Fibroblast of the aortic adventitia (primary cell): Measurements from ENCODE around the gene ASIC5. TPM values are rescaled to one million over a fixed set of nuclear protein-coding genes. Genes with fewer than 3 reads are reported as not detected.
"Not testable (repeated sequence)": the region's sequence is repeated elsewhere in the genome, so short reads cannot be mapped to it uniquely, and the experiment has no call there.

Experiments used
- DNase-seq: peaks from one replicate; pipeline ENCODE4 v3.0.0-alpha.2; 2010; ENCODE audit warnings: low read depth
- H3K4me3 ChIP-seq: 2 replicates; pipeline ENCODE4 v1.5.1; 2011; ENCODE audit warnings: low read depth, mild to moderate bottlenecking, control low read depth, low read length, moderate library complexity
- CTCF ChIP-seq: IDR thresholded peaks from 2 replicates; pipeline ENCODE4 v1.5.1; 2011; ENCODE audit warnings: mild to moderate bottlenecking, low read length, control low read depth, inconsistent platforms; ENCODE audit not compliant: insufficient read depth
- total RNA-seq: library from RNA; depleted of rRNA; stranded (reverse); fragments of >200 nt; gene quantifications from 2 replicates; pipeline ENCODE4 v1.2.3, GENCODE V29; 2012; ENCODE audit warnings: low replicate concordance

ASIC5 gene
- total RNA-seq, 1 donor: not detected

GRCh38 chr4:155807021-155807420, 59.1 kb downstream of the ASIC5 start:
- TF ChIP-seq CTCF: no peak
- DNase-seq: peak; percentile 69
- no peak overlapping the region for H3K4me3 ChIP-seq

GRCh38 chr4:155805016-155805415, 61.1 kb downstream of the ASIC5 start:
- no peak overlapping the region for H3K4me3 ChIP-seq
- no peak for TF ChIP-seq CTCF
- peak; percentile 54 for DNase-seq

DNA sequence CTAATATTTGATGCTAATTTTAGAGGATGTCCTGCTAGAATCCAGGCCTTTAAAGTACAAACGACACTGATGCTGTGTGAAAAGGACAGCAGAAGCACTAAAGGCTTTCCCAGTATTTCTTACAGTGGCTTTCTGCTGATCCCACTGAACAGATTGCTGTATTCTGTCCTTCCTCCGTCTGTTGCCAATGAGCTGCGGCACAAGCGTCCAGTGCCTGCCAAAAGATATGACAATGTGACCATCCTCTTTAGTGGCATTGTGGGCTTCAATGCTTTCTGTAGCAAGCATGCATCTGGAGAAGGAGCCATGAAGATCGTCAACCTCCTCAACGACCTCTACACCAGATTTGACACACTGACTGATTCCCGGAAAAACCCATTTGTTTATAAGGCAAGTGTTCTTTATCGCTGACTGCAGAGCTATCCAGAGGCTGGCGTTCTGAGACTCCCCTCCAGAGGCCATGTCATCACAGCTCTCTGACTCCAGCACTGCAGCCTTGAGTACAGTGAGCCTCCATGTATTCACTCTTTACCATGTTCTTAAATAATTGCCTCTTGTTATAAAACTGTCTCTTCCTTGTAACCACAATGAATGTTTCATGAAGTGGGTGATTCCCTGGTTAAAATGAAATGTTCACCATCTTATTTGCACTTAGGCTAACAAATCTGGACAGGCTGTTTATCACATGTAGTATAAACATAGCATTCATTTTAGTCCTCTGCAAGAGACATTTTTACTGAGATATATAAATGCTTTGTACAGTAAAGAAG, 63.7 kb downstream of the ASIC5 start:
- DNase-seq: no peak
- H3K4me3 ChIP-seq: no peak overlapping the region
- TF ChIP-seq CTCF: no peak

GRCh38 chr4:155800685-155801343, 65.3 kb downstream of the ASIC5 start:
- no peak overlapping the region for H3K4me3 ChIP-seq
- DNase-seq: no peak
- TF ChIP-seq CTCF: no peak

GRCh38 chr4:155799794-155800123, 66.3 kb downstream of the ASIC5 start:
- DNase-seq: no peak
- H3K4me3 ChIP-seq: no peak overlapping the region
- TF ChIP-seq CTCF: no peak

- no peak for TF ChIP-seq CTCF
- peak; percentile 47 for DNase-seq
- no peak overlapping the region for H3K4me3 ChIP-seq
These were observed 66.8 kb downstream of the ASIC5 start for GRCh38 chr4:155799116-155799793.

DNA sequence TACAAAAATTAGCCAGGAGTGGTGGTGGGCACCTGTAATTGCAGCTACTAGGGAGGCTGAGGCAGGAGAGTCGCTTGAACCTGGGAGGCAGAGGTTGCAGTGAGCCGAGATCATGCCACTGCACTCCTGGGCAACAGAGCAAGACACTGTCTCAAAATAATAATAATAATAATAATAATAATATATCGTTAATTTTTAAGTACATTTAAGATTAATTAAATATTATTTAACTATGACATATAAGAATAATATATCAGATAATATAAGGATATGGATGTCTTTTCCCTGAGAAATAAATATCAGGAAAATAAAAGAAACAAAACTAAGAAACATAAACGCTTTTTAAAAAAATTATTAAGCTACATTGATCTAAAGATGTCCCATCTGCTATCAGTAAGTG, 68.5 kb downstream of the ASIC5 start:
- DNase-seq, H3K4me3 ChIP-seq: not testable (repeated sequence)
